DMS153 (cell line): Measurements from ENCODE around the gene SYCE1.

Experiments used
- DNase-seq: peaks from one replicate; lab custom pipeline; 2025; lab: John Stamatoyannopoulos, UW

Gene SYCE1

DNA sequence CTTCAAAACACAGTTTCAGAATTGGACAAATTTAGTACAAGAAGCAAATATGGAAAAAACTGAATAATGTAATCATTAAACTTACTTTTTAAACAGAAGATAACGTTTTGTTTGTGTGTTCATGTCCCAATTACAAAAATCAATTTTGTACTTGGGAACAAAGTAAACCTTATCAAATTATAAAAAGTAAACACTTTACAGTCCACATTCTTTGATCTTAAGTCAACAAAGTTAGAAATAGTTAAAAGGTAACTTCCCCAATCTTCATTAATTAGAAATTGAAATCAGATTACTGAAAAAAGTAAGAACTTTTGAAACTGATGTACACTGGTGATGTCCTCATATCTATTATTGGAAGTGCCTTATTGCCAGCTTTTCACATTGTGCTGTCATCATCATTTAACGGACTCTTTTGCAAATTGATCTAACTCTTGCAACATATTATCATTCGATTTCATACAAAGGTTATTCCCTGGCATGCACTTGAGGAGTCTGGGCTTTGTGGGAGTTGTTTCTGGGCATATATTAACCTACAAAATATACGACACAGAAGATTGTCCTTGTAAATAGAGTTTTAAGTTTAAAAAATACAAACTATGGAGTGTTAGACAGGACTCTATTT lies 53.4 kb downstream of the SYCE1 start:
- DNase-seq = no peak

- no peak for DNase-seq
Observed at GRCh38 chr10:133511408-133511807, 54.0 kb downstream of the SYCE1 start.

DNA sequence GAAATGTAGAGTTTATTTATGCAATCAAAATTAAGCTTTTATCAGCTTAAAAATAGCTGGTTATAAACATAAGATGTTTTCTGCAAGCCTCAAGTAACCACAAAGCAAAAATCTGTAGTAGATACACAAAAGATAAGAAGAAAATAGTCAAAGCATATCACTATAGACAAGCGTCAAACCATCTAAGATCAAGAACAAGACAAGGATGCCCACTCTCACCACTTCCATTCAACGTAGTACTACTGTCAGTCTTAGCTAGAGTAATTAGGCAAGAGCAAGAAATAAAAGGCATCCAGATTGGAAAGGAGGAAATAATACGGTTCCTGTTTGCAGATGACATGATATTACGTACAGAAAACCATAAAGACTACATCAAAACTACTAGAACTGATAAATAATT lies 55.7 kb downstream of the SYCE1 start:
- DNase-seq = no peak
